ENCODE measurements around the gene DNAJC24. TPM values are rescaled to one million over a fixed set of nuclear protein-coding genes. Genes with fewer than 3 reads are reported as not detected.

Gene DNAJC24
- total RNA-seq, 1 experiment from 2014 or later: 18.3 TPM

DNA sequence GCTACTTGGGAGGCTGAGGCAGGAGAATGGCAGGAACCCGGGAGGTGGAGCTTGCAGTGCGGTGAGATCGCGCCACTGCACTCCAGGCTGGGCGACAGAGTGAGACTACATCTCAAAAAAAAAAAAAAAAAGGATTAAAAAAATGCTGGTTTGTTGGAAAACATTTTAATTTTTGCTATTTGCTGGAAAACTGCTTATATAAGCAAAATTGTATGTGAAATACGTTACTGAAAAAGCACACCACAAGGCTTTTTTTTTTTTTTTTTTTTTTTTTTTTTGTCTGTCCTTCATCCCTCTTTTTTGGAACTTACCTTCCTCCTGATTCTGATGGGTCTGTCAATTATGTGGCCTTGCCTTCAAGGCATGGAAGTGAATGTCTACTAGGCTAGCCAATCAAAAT, 41.0 kb upstream of the DNAJC24 start (continued):
- TF ChIP-seq, protein P1, sequence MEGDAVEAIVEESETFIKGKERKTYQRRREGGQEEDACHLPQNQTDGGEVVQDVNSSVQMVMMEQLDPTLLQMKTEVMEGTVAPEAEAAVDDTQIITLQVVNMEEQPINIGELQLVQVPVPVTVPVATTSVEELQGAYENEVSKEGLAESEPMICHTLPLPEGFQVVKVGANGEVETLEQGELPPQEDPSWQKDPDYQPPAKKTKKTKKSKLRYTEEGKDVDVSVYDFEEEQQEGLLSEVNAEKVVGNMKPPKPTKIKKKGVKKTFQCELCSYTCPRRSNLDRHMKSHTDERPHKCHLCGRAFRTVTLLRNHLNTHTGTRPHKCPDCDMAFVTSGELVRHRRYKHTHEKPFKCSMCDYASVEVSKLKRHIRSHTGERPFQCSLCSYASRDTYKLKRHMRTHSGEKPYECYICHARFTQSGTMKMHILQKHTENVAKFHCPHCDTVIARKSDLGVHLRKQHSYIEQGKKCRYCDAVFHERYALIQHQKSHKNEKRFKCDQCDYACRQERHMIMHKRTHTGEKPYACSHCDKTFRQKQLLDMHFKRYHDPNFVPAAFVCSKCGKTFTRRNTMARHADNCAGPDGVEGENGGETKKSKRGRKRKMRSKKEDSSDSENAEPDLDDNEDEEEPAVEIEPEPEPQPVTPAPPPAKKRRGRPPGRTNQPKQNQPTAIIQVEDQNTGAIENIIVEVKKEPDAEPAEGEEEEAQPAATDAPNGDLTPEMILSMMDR (IDR thresholded peaks at IDR 0.05 in 2 of 3, conservative IDR thresholded peaks at IDR 0.05 in 1 of 3; ENCODE audit: borderline replicate concordance in 1 of 3, insufficient read depth in 1 of 3, low read depth in 2 of 3, low read length in 2 of 3): no peak
- TF ChIP-seq ZNF274 (IDR thresholded peaks at IDR 0.05; ENCODE audit: low read depth, low read length) (no peak), EGR1 (IDR thresholded peaks at IDR 0.05; ENCODE audit: low read depth) (no peak), CEBPB (IDR thresholded peaks at IDR 0.05; ENCODE audit: low read depth) (no peak), RAD21 (IDR thresholded peaks at IDR 0.05; ENCODE audit: low read depth) (no peak), SRF (IDR thresholded peaks at IDR 0.05; ENCODE audit: low read depth) (no peak)
- TF ChIP-seq, protein P2, sequence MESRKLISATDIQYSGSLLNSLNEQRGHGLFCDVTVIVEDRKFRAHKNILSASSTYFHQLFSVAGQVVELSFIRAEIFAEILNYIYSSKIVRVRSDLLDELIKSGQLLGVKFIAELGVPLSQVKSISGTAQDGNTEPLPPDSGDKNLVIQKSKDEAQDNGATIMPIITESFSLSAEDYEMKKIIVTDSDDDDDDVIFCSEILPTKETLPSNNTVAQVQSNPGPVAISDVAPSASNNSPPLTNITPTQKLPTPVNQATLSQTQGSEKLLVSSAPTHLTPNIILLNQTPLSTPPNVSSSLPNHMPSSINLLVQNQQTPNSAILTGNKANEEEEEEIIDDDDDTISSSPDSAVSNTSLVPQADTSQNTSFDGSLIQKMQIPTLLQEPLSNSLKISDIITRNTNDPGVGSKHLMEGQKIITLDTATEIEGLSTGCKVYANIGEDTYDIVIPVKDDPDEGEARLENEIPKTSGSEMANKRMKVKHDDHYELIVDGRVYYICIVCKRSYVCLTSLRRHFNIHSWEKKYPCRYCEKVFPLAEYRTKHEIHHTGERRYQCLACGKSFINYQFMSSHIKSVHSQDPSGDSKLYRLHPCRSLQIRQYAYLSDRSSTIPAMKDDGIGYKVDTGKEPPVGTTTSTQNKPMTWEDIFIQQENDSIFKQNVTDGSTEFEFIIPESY (IDR thresholded peaks at IDR 0.05; ENCODE audit: extremely low read depth, insufficient replicate concordance, low read length): no peak

DNA sequence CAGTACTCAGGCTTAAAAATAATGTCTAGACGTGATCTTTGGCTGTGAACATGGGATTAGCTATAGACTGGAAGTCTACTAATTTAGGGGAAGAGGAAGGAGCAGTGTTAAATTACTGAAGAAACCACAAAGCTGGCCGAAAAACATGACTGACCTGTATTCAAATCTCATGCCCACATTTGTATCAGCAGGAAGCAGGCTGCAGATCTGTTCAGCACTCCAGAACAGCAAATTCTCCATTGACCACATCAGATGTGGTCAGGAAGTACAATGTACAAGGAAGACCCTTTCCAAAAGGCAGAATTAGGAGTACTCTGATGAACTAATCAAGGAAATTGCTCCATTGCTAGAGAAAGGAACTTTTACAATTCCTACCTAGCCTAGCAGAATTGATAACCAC, 31.9 kb upstream of the DNAJC24 start:
- Histone ChIP-seq H3K9ac (ENCODE audit: low read length) (no peak overlapping the region), H3K4me3 (replicated peaks in 1 of 2; ENCODE audit: low read depth in 1 of 2, low read length in 2 of 2) (no peak overlapping the region), H3K4me2 (ENCODE audit: low read length) (no peak overlapping the region), H3K27ac (ENCODE audit: low read depth, low read length) (no peak overlapping the region), H3K36me3 (ENCODE audit: control insufficient read depth in 1 of 2, insufficient read depth in 2 of 2, low read length in 2 of 2) (no peaks in the 10 kb centered on the region), H4K20me1 (ENCODE audit: insufficient read depth) (no peaks in the 10 kb centered on the region), H3K27me3 (ENCODE audit: insufficient read depth, low read length) (no peaks in the 10 kb centered on the region), H3K9me3 (ENCODE audit: control insufficient read depth in 1 of 2, insufficient read depth in 1 of 2, low read depth in 1 of 2, low read length in 2 of 2) (no peaks in the 10 kb centered on the region), H3K4me1 (ENCODE audit: control insufficient read depth in 1 of 2, insufficient read depth in 2 of 2, low read length in 2 of 2) (no peaks in the 10 kb centered on the region), H3K79me2 (ENCODE audit: insufficient read depth, low read length) (no peaks in the 10 kb centered on the region), H3K9me2 (ENCODE audit: insufficient read depth) (no peaks in the 10 kb centered on the region), H2AFZ (ENCODE audit: low read depth, low read length, poor library complexity, severe bottlenecking) (no peak overlapping the region)
- ATAC-seq: no peak
- TF ChIP-seq JUND (IDR thresholded peaks at IDR 0.05) (no peak), ELF1 (IDR thresholded peaks at IDR 0.05; ENCODE audit: borderline replicate concordance, low read depth) (no peak), RAD21 (IDR thresholded peaks at IDR 0.05; ENCODE audit: low read depth) (no peak), EGR1 (IDR thresholded peaks at IDR 0.05; ENCODE audit: low read depth) (no peak), CBX3 (IDR thresholded peaks at IDR 0.05; ENCODE audit: low read depth) (no peak), YY1 (IDR thresholded peaks at IDR 0.05; ENCODE audit: extremely low read depth, insufficient replicate concordance, low read depth, low read length) (no peak), POLR2A (IDR thresholded peaks at IDR 0.05; ENCODE audit: borderline replicate concordance, extremely low read depth, insufficient read depth, insufficient read length) (no peak), ZNF274 (IDR thresholded peaks at IDR 0.05; ENCODE audit: low read depth, low read length) (no peak), SIN3A (IDR thresholded peaks at IDR 0.05; ENCODE audit: low read depth) (no peak), EZH2phosphoT487 (IDR thresholded peaks at IDR 0.05; ENCODE audit: borderline replicate concordance) (no peak), FOSL1 (IDR thresholded peaks at IDR 0.05; ENCODE audit: low read depth) (no peak), SRF (IDR thresholded peaks at IDR 0.05; ENCODE audit: low read depth) (no peak)
- TF ChIP-seq, protein P3, sequence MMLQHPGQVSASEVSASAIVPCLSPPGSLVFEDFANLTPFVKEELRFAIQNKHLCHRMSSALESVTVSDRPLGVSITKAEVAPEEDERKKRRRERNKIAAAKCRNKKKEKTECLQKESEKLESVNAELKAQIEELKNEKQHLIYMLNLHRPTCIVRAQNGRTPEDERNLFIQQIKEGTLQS (IDR thresholded peaks at IDR 0.05): no peak
- TF ChIP-seq, protein P4, sequence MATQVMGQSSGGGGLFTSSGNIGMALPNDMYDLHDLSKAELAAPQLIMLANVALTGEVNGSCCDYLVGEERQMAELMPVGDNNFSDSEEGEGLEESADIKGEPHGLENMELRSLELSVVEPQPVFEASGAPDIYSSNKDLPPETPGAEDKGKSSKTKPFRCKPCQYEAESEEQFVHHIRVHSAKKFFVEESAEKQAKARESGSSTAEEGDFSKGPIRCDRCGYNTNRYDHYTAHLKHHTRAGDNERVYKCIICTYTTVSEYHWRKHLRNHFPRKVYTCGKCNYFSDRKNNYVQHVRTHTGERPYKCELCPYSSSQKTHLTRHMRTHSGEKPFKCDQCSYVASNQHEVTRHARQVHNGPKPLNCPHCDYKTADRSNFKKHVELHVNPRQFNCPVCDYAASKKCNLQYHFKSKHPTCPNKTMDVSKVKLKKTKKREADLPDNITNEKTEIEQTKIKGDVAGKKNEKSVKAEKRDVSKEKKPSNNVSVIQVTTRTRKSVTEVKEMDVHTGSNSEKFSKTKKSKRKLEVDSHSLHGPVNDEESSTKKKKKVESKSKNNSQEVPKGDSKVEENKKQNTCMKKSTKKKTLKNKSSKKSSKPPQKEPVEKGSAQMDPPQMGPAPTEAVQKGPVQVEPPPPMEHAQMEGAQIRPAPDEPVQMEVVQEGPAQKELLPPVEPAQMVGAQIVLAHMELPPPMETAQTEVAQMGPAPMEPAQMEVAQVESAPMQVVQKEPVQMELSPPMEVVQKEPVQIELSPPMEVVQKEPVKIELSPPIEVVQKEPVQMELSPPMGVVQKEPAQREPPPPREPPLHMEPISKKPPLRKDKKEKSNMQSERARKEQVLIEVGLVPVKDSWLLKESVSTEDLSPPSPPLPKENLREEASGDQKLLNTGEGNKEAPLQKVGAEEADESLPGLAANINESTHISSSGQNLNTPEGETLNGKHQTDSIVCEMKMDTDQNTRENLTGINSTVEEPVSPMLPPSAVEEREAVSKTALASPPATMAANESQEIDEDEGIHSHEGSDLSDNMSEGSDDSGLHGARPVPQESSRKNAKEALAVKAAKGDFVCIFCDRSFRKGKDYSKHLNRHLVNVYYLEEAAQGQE (IDR thresholded peaks at IDR 0.05; ENCODE audit: low read depth): no peak
- intact Hi-C loops (cut with micrococcal nuclease): no loop called here
- ChIA-PET POLR2A (no interaction called here), RAD21 (ENCODE audit: low non-redundant PET in 1 of 2, low total read pairs in 2 of 2, uncharacterized antibody in 2 of 2, unreplicated experiment in 2 of 2) (no interaction called here), CTCF (no interaction called here)
- DNase-seq (ENCODE audit: low read depth, low spot score): no peak
- BruUV-seq (replicated peaks): no TSS peak
